ENCODE measurements around the gene ADD1.

The ADD1 gene

GRCh38 chr4:2932321-2932950 is 88.8 kb downstream of the ADD1 start:
- H3K27ac ChIP-seq (ENCODE audit: low read length), result peak overlapping the region; percentile 62
- H3K9me3 ChIP-seq (ENCODE audit: control insufficient read depth in 2 of 2, low read length in 2 of 2), result no peaks in the 10 kb centered on the region
- H3K4me1 ChIP-seq (ENCODE audit: control insufficient read depth, insufficient read depth, low read length), result peaks cover 51% of the 10 kb centered on the region
- peaks cover 19 to 28% of the 10 kb centered on the region in 2 donors for H3K36me3 ChIP-seq (ENCODE audit: control insufficient read depth in 2 of 2, insufficient read depth in 2 of 2, low read length in 2 of 2)
- H3K9ac ChIP-seq (ENCODE audit: low read length in 2 of 2), result no peak overlapping the region
- H3K4me3 ChIP-seq (ENCODE audit: low read length in 2 of 2), result no peak overlapping the region
- H3K27me3 ChIP-seq (ENCODE audit: control insufficient read depth in 1 of 2, insufficient read depth in 2 of 2, low read length in 2 of 2), result no peaks in the 10 kb centered on the region

GRCh38 chr4:2932951-2933565 is 89.4 kb downstream of the ADD1 start:
- peaks cover 19 to 27% of the 10 kb centered on the region in 2 donors for H3K36me3 ChIP-seq (ENCODE audit: control insufficient read depth in 2 of 2, insufficient read depth in 2 of 2, low read length in 2 of 2)

GRCh38 chr4:2933566-2934076 is 90.0 kb downstream of the ADD1 start:
- H3K27me3 ChIP-seq (ENCODE audit: control insufficient read depth in 1 of 2, insufficient read depth in 2 of 2, low read length in 2 of 2), result no peaks in the 10 kb centered on the region
- peak overlapping the region; percentile 55 to 72 for H3K4me3 ChIP-seq (ENCODE audit: low read length in 2 of 2)
- H3K27ac ChIP-seq (ENCODE audit: low read length), result peak overlapping the region; percentile 62
- H3K36me3 ChIP-seq (ENCODE audit: control insufficient read depth in 2 of 2, insufficient read depth in 2 of 2, low read length in 2 of 2), result peaks cover 18 to 25% of the 10 kb centered on the region in 2 donors
- peaks cover 51% of the 10 kb centered on the region for H3K4me1 ChIP-seq (ENCODE audit: control insufficient read depth, insufficient read depth, low read length)
- no peaks in the 10 kb centered on the region for H3K9me3 ChIP-seq (ENCODE audit: control insufficient read depth in 2 of 2, low read length in 2 of 2)
- peak overlapping the region; percentile 21 to 35 for H3K9ac ChIP-seq (ENCODE audit: low read length in 2 of 2)

More at GRCh38 chr4:2932951-2933565, 89.4 kb downstream of the ADD1 start:
- Histone ChIP-seq H3K4me3 (ENCODE audit: low read length in 2 of 2) (peak overlapping the region in 1 of 2 donors; percentile 72), H3K27me3 (ENCODE audit: control insufficient read depth in 1 of 2, insufficient read depth in 2 of 2, low read length in 2 of 2) (no peaks in the 10 kb centered on the region), H3K9me3 (ENCODE audit: control insufficient read depth in 2 of 2, low read length in 2 of 2) (no peaks in the 10 kb centered on the region), H3K4me1 (ENCODE audit: control insufficient read depth, insufficient read depth, low read length) (peaks cover 51% of the 10 kb centered on the region), H3K27ac (ENCODE audit: low read length) (peak overlapping the region; percentile 62), H3K9ac (ENCODE audit: low read length in 2 of 2) (peak overlapping the region in 1 of 2 donors; percentile 35)

GRCh38 chr4:2934077-2934812 is 90.6 kb downstream of the ADD1 start:
- Histone ChIP-seq H3K4me1 (ENCODE audit: control insufficient read depth, insufficient read depth, low read length) (peaks cover 51% of the 10 kb centered on the region), H3K36me3 (ENCODE audit: control insufficient read depth in 2 of 2, insufficient read depth in 2 of 2, low read length in 2 of 2) (peaks cover 19 to 25% of the 10 kb centered on the region in 2 donors), H3K27me3 (ENCODE audit: control insufficient read depth in 1 of 2, insufficient read depth in 2 of 2, low read length in 2 of 2) (no peaks in the 10 kb centered on the region), H3K27ac (ENCODE audit: low read length) (peak overlapping the region; percentile 11), H3K4me3 (ENCODE audit: low read length in 2 of 2) (peak overlapping the region; percentile 55 to 93), H3K9ac (ENCODE audit: low read length in 2 of 2) (peak overlapping the region; percentile 21 to 35), H3K9me3 (ENCODE audit: control insufficient read depth in 2 of 2, low read length in 2 of 2) (no peaks in the 10 kb centered on the region)

- H3K4me1 ChIP-seq (ENCODE audit: control insufficient read depth, insufficient read depth, low read length), result peaks cover 50% of the 10 kb centered on the region
- H3K27me3 ChIP-seq (ENCODE audit: control insufficient read depth in 1 of 2, insufficient read depth in 2 of 2, low read length in 2 of 2), result no peaks in the 10 kb centered on the region
- H3K4me3 ChIP-seq (ENCODE audit: low read length in 2 of 2), result peak overlapping the region; percentile 93 to 94
- H3K36me3 ChIP-seq (ENCODE audit: control insufficient read depth in 2 of 2, insufficient read depth in 2 of 2, low read length in 2 of 2), result peaks cover 16 to 30% of the 10 kb centered on the region in 2 donors
- peak overlapping the region; percentile 80 to 90 for H3K9ac ChIP-seq (ENCODE audit: low read length in 2 of 2)
- no peaks in the 10 kb centered on the region for H3K9me3 ChIP-seq (ENCODE audit: control insufficient read depth in 2 of 2, low read length in 2 of 2)
- H3K27ac ChIP-seq (ENCODE audit: low read length), result peak overlapping the region; percentile 75
Measured at GRCh38 chr4:2934813-2935761, 91.4 kb downstream of the ADD1 start.

- peaks cover 43% of the 10 kb centered on the region for H3K4me1 ChIP-seq (ENCODE audit: control insufficient read depth, insufficient read depth, low read length)
- peaks cover 22 to 38% of the 10 kb centered on the region in 2 donors for H3K36me3 ChIP-seq (ENCODE audit: control insufficient read depth in 2 of 2, insufficient read depth in 2 of 2, low read length in 2 of 2)
- H3K4me3 ChIP-seq (ENCODE audit: low read length in 2 of 2), result peak overlapping the region; percentile 93 to 94
- no peaks in the 10 kb centered on the region for H3K27me3 ChIP-seq (ENCODE audit: control insufficient read depth in 1 of 2, insufficient read depth in 2 of 2, low read length in 2 of 2)
- peak overlapping the region; percentile 75 for H3K27ac ChIP-seq (ENCODE audit: low read length)
- peak overlapping the region; percentile 80 to 90 for H3K9ac ChIP-seq (ENCODE audit: low read length in 2 of 2)
- no peaks in the 10 kb centered on the region for H3K9me3 ChIP-seq (ENCODE audit: control insufficient read depth in 2 of 2, low read length in 2 of 2)
Measured at GRCh38 chr4:2935762-2936743, 92.4 kb downstream of the ADD1 start.

GRCh38 chr4:2936773-2937145 is 93.1 kb downstream of the ADD1 start:
- Histone ChIP-seq H3K27ac (ENCODE audit: low read length) (no peak overlapping the region), H3K4me3 (ENCODE audit: low read length in 2 of 2) (no peak overlapping the region), H3K9me3 (ENCODE audit: control insufficient read depth in 2 of 2, low read length in 2 of 2) (no peaks in the 10 kb centered on the region), H3K27me3 (ENCODE audit: control insufficient read depth in 1 of 2, insufficient read depth in 2 of 2, low read length in 2 of 2) (no peaks in the 10 kb centered on the region), H3K36me3 (ENCODE audit: control insufficient read depth in 2 of 2, insufficient read depth in 2 of 2, low read length in 2 of 2) (peaks cover 29 to 41% of the 10 kb centered on the region in 2 donors), H3K4me1 (ENCODE audit: control insufficient read depth, insufficient read depth, low read length) (peaks cover 37% of the 10 kb centered on the region), H3K9ac (ENCODE audit: low read length in 2 of 2) (no peak overlapping the region)

- no peaks in the 10 kb centered on the region for H3K27me3 ChIP-seq (ENCODE audit: control insufficient read depth in 1 of 2, insufficient read depth in 2 of 2, low read length in 2 of 2)
- H3K36me3 ChIP-seq (ENCODE audit: control insufficient read depth in 2 of 2, insufficient read depth in 2 of 2, low read length in 2 of 2), result peaks cover 33 to 47% of the 10 kb centered on the region in 2 donors
- H3K9me3 ChIP-seq (ENCODE audit: control insufficient read depth in 2 of 2, low read length in 2 of 2), result no peaks in the 10 kb centered on the region
- H3K4me1 ChIP-seq (ENCODE audit: control insufficient read depth, insufficient read depth, low read length), result peaks cover 37% of the 10 kb centered on the region
- no peak overlapping the region for H3K4me3 ChIP-seq (ENCODE audit: low read length in 2 of 2)
- no peak overlapping the region for H3K9ac ChIP-seq (ENCODE audit: low read length in 2 of 2)
- no peak overlapping the region for H3K27ac ChIP-seq (ENCODE audit: low read length)
Measured at GRCh38 chr4:2937146-2937857, 93.7 kb downstream of the ADD1 start.

- Histone ChIP-seq H3K9ac (ENCODE audit: low read length in 2 of 2) (no peak overlapping the region), H3K27ac (ENCODE audit: low read length) (no peak overlapping the region), H3K9me3 (ENCODE audit: control insufficient read depth in 2 of 2, low read length in 2 of 2) (no peaks in the 10 kb centered on the region), H3K4me1 (ENCODE audit: control insufficient read depth, insufficient read depth, low read length) (peaks cover 34% of the 10 kb centered on the region), H3K4me3 (ENCODE audit: low read length in 2 of 2) (no peak overlapping the region), H3K27me3 (ENCODE audit: control insufficient read depth in 1 of 2, insufficient read depth in 2 of 2, low read length in 2 of 2) (no peaks in the 10 kb centered on the region), H3K36me3 (ENCODE audit: control insufficient read depth in 2 of 2, insufficient read depth in 2 of 2, low read length in 2 of 2) (peaks cover 37 to 49% of the 10 kb centered on the region in 2 donors)
Measured at GRCh38 chr4:2937986-2938385, 94.3 kb downstream of the ADD1 start.

Data from stomach smooth muscle (tissue), 2 donors.